HG03280 (cell line): ENCODE data around the gene PALLD.
"Not testable (repeated sequence)": the region's sequence is repeated elsewhere in the genome, so short reads cannot be mapped to it uniquely, and the experiment has no call there.

Experiments used
- ATAC-seq: cut with Tn5 transposase; IDR thresholded peaks from one replicate; pipeline ENCODE4 v1.9.1; 2021; ENCODE audit warnings: mild to moderate bottlenecking, moderate library complexity; ENCODE audit not compliant: unreplicated experiment

The PALLD gene

GRCh38 chr4:168496834-168497233 lies at the start of gene PALLD:
TSS of gene PALLD (plus strand) at chr4:168497052.
- no peak for ATAC-seq

- ATAC-seq, result not testable (repeated sequence)
Measured at GRCh38 chr4:168449063-168449462, 47.8 kb upstream of the PALLD start.

- no peak for ATAC-seq
Measured at GRCh38 chr4:168449719-168450452, 47.0 kb upstream of the PALLD start.

GRCh38 chr4:168451331-168451730 lies 45.5 kb upstream of the PALLD start:
- ATAC-seq, result peak; percentile 25

GRCh38 chr4:168451744-168452390 lies 45.0 kb upstream of the PALLD start:
- ATAC-seq, result peak; percentile 81

GRCh38 chr4:168453146-168453545 lies 43.7 kb upstream of the PALLD start:
- no peak for ATAC-seq

- not testable (repeated sequence) for ATAC-seq
Measured at GRCh38 chr4:168458256-168458655, 38.6 kb upstream of the PALLD start.

GRCh38 chr4:168461821-168462220 lies 35.0 kb upstream of the PALLD start:
- ATAC-seq, result no peak

GRCh38 chr4:168472920-168473319 lies 23.9 kb upstream of the PALLD start:
- no peak for ATAC-seq

- ATAC-seq, result no peak
Measured at GRCh38 chr4:168474660-168475320, 22.1 kb upstream of the PALLD start.

GRCh38 chr4:168475745-168476144 lies 21.1 kb upstream of the PALLD start:
- no peak for ATAC-seq

- ATAC-seq, result no peak
Measured at GRCh38 chr4:168478868-168479267, 18.0 kb upstream of the PALLD start.

- ATAC-seq, result peak; percentile 32
Measured at GRCh38 chr4:168480931-168481611, 15.8 kb upstream of the PALLD start.

- no peak for ATAC-seq
Measured at GRCh38 chr4:168483811-168484210, 13.0 kb upstream of the PALLD start.

GRCh38 chr4:168484626-168485025 lies 12.2 kb upstream of the PALLD start:
- ATAC-seq, result no peak

- ATAC-seq, result no peak
Measured at GRCh38 chr4:168485156-168485910, 11.5 kb upstream of the PALLD start.

- ATAC-seq, result no peak
Measured at GRCh38 chr4:168486912-168487281, 10.0 kb upstream of the PALLD start.

- ATAC-seq, result no peak
Measured at GRCh38 chr4:168487282-168488035, 9.4 kb upstream of the PALLD start.

- ATAC-seq, result no peak
Measured at GRCh38 chr4:168488869-168489274, 8.0 kb upstream of the PALLD start.

GRCh38 chr4:168489616-168490015 lies 7.2 kb upstream of the PALLD start:
- no peak for ATAC-seq
